ENCODE data around the gene RAB5B. TPM values are rescaled to one million over a fixed set of nuclear protein-coding genes. Genes with fewer than 3 reads are reported as not detected.
"Not testable (repeated sequence)": the region's sequence is repeated elsewhere in the genome, so short reads cannot be mapped to it uniquely, and the experiment has no call there.

RAB5B gene
- total RNA-seq, 2 donors from 2014 or later = 93.5 to 108 TPM

GRCh38 chr12:55972042-55972441 lies 1.8 kb upstream of the RAB5B start:
- no peak for TF ChIP-seq CTCF (IDR thresholded peaks at IDR 0.05)
- no peak for DNase-seq (ENCODE audit: low spot score)
- H3K27ac ChIP-seq = peak overlapping the region; percentile 93 to 95
- no peaks in the 10 kb centered on the region for H3K27me3 ChIP-seq
- peaks cover 0 to 37% of the 10 kb centered on the region in 2 donors for H3K4me1 ChIP-seq
- no peaks in the 10 kb centered on the region for H3K36me3 ChIP-seq
- peak overlapping the region in 1 of 2 donors; percentile 61 for H3K4me3 ChIP-seq
- no peaks in the 10 kb centered on the region for H3K9me3 ChIP-seq

GRCh38 chr12:55972456-55972855 lies 1.4 kb upstream of the RAB5B start:
- H3K27me3 ChIP-seq = no peaks in the 10 kb centered on the region
- no peaks in the 10 kb centered on the region for H3K36me3 ChIP-seq
- peaks cover 0 to 32% of the 10 kb centered on the region in 2 donors for H3K4me1 ChIP-seq
- peak overlapping the region; percentile 93 to 95 for H3K27ac ChIP-seq
- no peak for TF ChIP-seq CTCF (IDR thresholded peaks at IDR 0.05)
- H3K9me3 ChIP-seq = no peaks in the 10 kb centered on the region
- no peak for DNase-seq (ENCODE audit: low spot score)
- peak overlapping the region; percentile 61 to 66 for H3K4me3 ChIP-seq

- no peak for DNase-seq (ENCODE audit: low spot score)
- H3K4me3 ChIP-seq = peak overlapping the region; percentile 61 to 66
- H3K4me1 ChIP-seq = peaks cover 0 to 27% of the 10 kb centered on the region in 2 donors
- H3K36me3 ChIP-seq = no peaks in the 10 kb centered on the region
- H3K9me3 ChIP-seq = no peaks in the 10 kb centered on the region
- no peak for TF ChIP-seq CTCF (IDR thresholded peaks at IDR 0.05)
- no peaks in the 10 kb centered on the region for H3K27me3 ChIP-seq
- H3K27ac ChIP-seq = peak overlapping the region; percentile 93 to 95
Measured at GRCh38 chr12:55972911-55973598, 823 bp upstream of the RAB5B start.

GRCh38 chr12:55974308-55974730 lies 441 bp downstream of the RAB5B start:
- peak overlapping the region; percentile 95 for H3K27ac ChIP-seq
- peaks cover 0 to 27% of the 10 kb centered on the region in 2 donors for H3K4me1 ChIP-seq
- no peaks in the 10 kb centered on the region for H3K36me3 ChIP-seq
- peak; percentile 69 for DNase-seq (ENCODE audit: low spot score)
- H3K9me3 ChIP-seq = no peaks in the 10 kb centered on the region
- peak overlapping the region; percentile 94 to 96 for H3K4me3 ChIP-seq
- no peaks in the 10 kb centered on the region for H3K27me3 ChIP-seq
- no peak for TF ChIP-seq CTCF (IDR thresholded peaks at IDR 0.05)

- no peak for TF ChIP-seq CTCF (IDR thresholded peaks at IDR 0.05)
- Histone ChIP-seq H3K27me3 (no peaks in the 10 kb centered on the region), H3K9me3 (no peaks in the 10 kb centered on the region), H3K36me3 (peaks cover 3% of the 10 kb centered on the region), H3K4me3 (no peak overlapping the region), H3K27ac (no peak overlapping the region), H3K4me1 (peaks cover 0 to 21% of the 10 kb centered on the region in 2 donors)
- DNase-seq (ENCODE audit: low spot score) = no peak
Measured at GRCh38 chr12:55978393-55978792, 4.5 kb downstream of the RAB5B start.

- Histone ChIP-seq H3K9me3 (no peaks in the 10 kb centered on the region), H3K36me3 (peaks cover 8% of the 10 kb centered on the region), H3K4me3 (no peak overlapping the region), H3K27ac (no peak overlapping the region), H3K27me3 (no peaks in the 10 kb centered on the region), H3K4me1 (peaks cover 0 to 21% of the 10 kb centered on the region in 2 donors)
- DNase-seq (ENCODE audit: low spot score) = no peak
- TF ChIP-seq CTCF (IDR thresholded peaks at IDR 0.05) = no peak
Measured at GRCh38 chr12:55979069-55979468, 5.2 kb downstream of the RAB5B start.

- peaks cover 34% of the 10 kb centered on the region for H3K36me3 ChIP-seq
- H3K4me3 ChIP-seq; H3K27ac ChIP-seq; H3K9me3 ChIP-seq; DNase-seq (ENCODE audit: low spot score); H3K27me3 ChIP-seq; H3K4me1 ChIP-seq: not testable (repeated sequence)
Measured at GRCh38 chr12:55981882-55982281, 8.0 kb downstream of the RAB5B start.

Data from right atrium auricular region (tissue), 2 donors.